ENCODE results near the gene APLF. TPM values are rescaled to one million over a fixed set of nuclear protein-coding genes. Genes with fewer than 3 reads are reported as not detected.
A peak's percentile ranks its signal among the peaks of the same experiment; 100 is the strongest.

APLF gene
- total and polyA plus RNA-seq, 2 of the 8 experiments (the other 6 are each of a cell fraction or from before 2014, with no cell fraction given), result 4.4 to 7.3 TPM

GRCh38 chr2:68482296-68482820 lies 15.0 kb downstream of the APLF start:
- POLR2A ChIA-PET (ENCODE audit: partially characterized antibody), result no interaction called here
- peak overlapping the region; percentile 19; the same call in 1 of the 2 replicates for H2BK20ac ChIP-seq (ENCODE audit: low read length)
- no peak overlapping the region for H3K18ac ChIP-seq (ENCODE audit: extremely low read depth, low read length)
- H3K79me2 ChIP-seq (ENCODE audit: control insufficient read depth in 1 of 2, insufficient read depth in 2 of 2, low read length in 2 of 2), result peaks cover 0 to 11% of the 10 kb centered on the region in 2 experiments; a peak in 1 of 4 replicates
- H2BK5ac ChIP-seq (ENCODE audit: low read depth, low read length), result peak overlapping the region; percentile 38
- CTCF ChIA-PET (ENCODE audit: partially characterized antibody), result interaction anchor here (0.6 to 1.4 kb wide), 3 partner anchors 17 to 188 kb away, joined by 3 to 6 read pairs (median 3); no protein-coding TSS in a partner anchor
- H3K4ac ChIP-seq (replicated peaks; ENCODE audit: insufficient read length, low read depth, low read length), result no peak overlapping the region
- 87% methylated on average over 2 of the region's 2 CpGs; no CpG with 5 or more reads in 1 of the 2 experiments for WGBS, 2 experiments (ENCODE audit: extremely low coverage in 1 of 2, insufficient coverage in 1 of 2, insufficient read length in 1 of 2, insufficient replicate concordance in 2 of 2, low coverage in 1 of 2, low lambda C conversion rate in 2 of 2, missing lambda C conversion rate in 1 of 2)
- H4K20me1 ChIP-seq (replicated peaks in 1 of 2; ENCODE audit: control insufficient read depth in 1 of 2, insufficient read depth in 2 of 2, low read length in 2 of 2), result peaks cover 0 to 1% of the 10 kb centered on the region in 2 experiments
- no peak overlapping the region for H3K27ac ChIP-seq (ENCODE audit: low read depth, low read length)
- no peak overlapping the region; the same call in 1 of the 2 replicates for H2AK5ac ChIP-seq (ENCODE audit: low read depth, low read length)
- H3K79me1 ChIP-seq (ENCODE audit: low read depth, low read length), result peaks cover 6% of the 10 kb centered on the region; the same call in 1 of the 2 replicates
- no peaks in the 10 kb centered on the region for H3K36me3 ChIP-seq (ENCODE audit: control insufficient read depth in 2 of 4, insufficient read depth in 4 of 4, low read length in 3 of 4)
- H3K27me3 ChIP-seq (replicated peaks in 1 of 4; ENCODE audit: control insufficient read depth in 3 of 4, extremely low read depth in 1 of 4, insufficient read depth in 3 of 4, low read length in 3 of 4), result no peaks in the 10 kb centered on the region
- no peaks in the 10 kb centered on the region for H3K23me2 ChIP-seq (ENCODE audit: low read depth, low read length)
- H3K4me3 ChIP-seq (ENCODE audit: extremely low read depth in 1 of 4, insufficient read depth in 2 of 4, low read depth in 3 of 4, low read length in 4 of 4), result no peak overlapping the region
- no peak overlapping the region for H2BK12ac ChIP-seq (ENCODE audit: low read depth, low read length)
- H2AFZ ChIP-seq (ENCODE audit: low read length), result no peak overlapping the region
- peak overlapping the region; percentile 62; the same call in 1 of the 2 replicates for H4K8ac ChIP-seq (ENCODE audit: extremely low read depth, insufficient read depth, low read length)
- DNase-seq (ENCODE audit: low read depth in 1 of 2, low spot score in 2 of 2), result no peak
- 0 out of 7 replicates have a peak, but pooled peaks cover 0 to 3% (median 0%) of the 10 kb centered on the region in 4 experiments for H3K4me1 ChIP-seq (replicated peaks in 1 of 4; ENCODE audit: control insufficient read depth in 3 of 4, insufficient read depth in 4 of 4, low read length in 3 of 4)
- H2BK15ac ChIP-seq (ENCODE audit: low read length), result no peak overlapping the region
- no peak overlapping the region for H3K9ac ChIP-seq (replicated peaks in 1 of 4; ENCODE audit: extremely low read depth in 1 of 4, low read depth in 3 of 4, low read length in 3 of 4)
- no peaks in the 10 kb centered on the region for H3K9me3 ChIP-seq (ENCODE audit: insufficient read depth in 2 of 2, low read depth in 1 of 2, low read length in 1 of 2)
- no peak overlapping the region for H4K5ac ChIP-seq (ENCODE audit: insufficient read length, low read depth, low read length)
- H3K23ac ChIP-seq (ENCODE audit: insufficient read length), result no peak overlapping the region
- H3K14ac ChIP-seq (ENCODE audit: insufficient read length), result no peak overlapping the region
- no peak overlapping the region for H3K4me2 ChIP-seq (ENCODE audit: insufficient read depth in 1 of 2, low read depth in 2 of 2, low read length in 2 of 2)
- no peak overlapping the region for H4K91ac ChIP-seq (replicated peaks; ENCODE audit: insufficient read length, low read length)
- FAIRE-seq, result no peak
- no peak overlapping the region for H3K56ac ChIP-seq (replicated peaks; ENCODE audit: insufficient read length, low read depth, low read length)
- H2BK120ac ChIP-seq (replicated peaks; ENCODE audit: low read depth, low read length), result no peak overlapping the region
- TF ChIP-seq USF2 (IDR thresholded peaks at IDR 0.05; ENCODE audit: low read length), result no peak
- no peak for TF ChIP-seq MAX (IDR thresholded peaks at IDR 0.05)
- no peak for TF ChIP-seq GTF2F1 (IDR thresholded peaks at IDR 0.05; ENCODE audit: borderline replicate concordance, low read depth, low read length)
- no peak for TF ChIP-seq TCF12 (IDR thresholded peaks at IDR 0.05; ENCODE audit: low read depth, low read length)
- no peak for TF ChIP-seq SIN3A (conservative IDR thresholded peaks at IDR 0.05 in 1 of 2, IDR thresholded peaks at IDR 0.05 in 1 of 2; ENCODE audit: low read depth in 1 of 2, low read length in 2 of 2)
- TF ChIP-seq SAP30 (IDR thresholded peaks at IDR 0.05; ENCODE audit: insufficient read depth, insufficient replicate concordance, low read length), result no peak
- TF ChIP-seq CHD2 (IDR thresholded peaks at IDR 0.05; ENCODE audit: low read length), result no peak
- no peak for TF ChIP-seq BACH1 (IDR thresholded peaks at IDR 0.05; ENCODE audit: low read length)
- no peak for TF ChIP-seq SIRT6 (IDR thresholded peaks at IDR 0.05; ENCODE audit: low read length)
- TF ChIP-seq SRF (IDR thresholded peaks at IDR 0.05; ENCODE audit: low read depth, low read length), result no peak
- TF ChIP-seq YY1 (IDR thresholded peaks at IDR 0.05; ENCODE audit: low read depth, low read length), result no peak
- no peak for TF ChIP-seq POU5F1 (IDR thresholded peaks at IDR 0.05; ENCODE audit: low read depth, low read length)
